ENCODE data around the gene TMEM229A.

DNA sequence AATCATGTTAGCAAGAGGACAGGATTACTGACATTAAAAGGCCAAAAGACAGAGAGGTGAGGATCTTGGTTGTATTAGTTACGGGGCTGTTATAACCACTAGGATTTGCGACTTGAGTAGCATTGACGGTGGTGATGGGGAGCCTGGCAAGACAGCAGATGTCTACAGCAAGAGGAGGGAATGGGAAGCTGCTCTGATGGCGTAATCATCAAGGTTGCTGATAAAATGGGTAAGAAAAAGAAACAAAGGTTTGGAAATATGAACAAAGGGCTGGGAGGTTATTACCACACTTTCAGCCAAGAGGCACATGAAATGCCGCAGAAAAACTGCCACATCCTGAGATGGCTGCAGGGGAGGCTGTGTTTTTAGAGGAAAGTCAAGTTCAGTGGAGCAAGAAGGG, 33.9 kb downstream of the TMEM229A start:
- TF ChIP-seq, protein P1, sequence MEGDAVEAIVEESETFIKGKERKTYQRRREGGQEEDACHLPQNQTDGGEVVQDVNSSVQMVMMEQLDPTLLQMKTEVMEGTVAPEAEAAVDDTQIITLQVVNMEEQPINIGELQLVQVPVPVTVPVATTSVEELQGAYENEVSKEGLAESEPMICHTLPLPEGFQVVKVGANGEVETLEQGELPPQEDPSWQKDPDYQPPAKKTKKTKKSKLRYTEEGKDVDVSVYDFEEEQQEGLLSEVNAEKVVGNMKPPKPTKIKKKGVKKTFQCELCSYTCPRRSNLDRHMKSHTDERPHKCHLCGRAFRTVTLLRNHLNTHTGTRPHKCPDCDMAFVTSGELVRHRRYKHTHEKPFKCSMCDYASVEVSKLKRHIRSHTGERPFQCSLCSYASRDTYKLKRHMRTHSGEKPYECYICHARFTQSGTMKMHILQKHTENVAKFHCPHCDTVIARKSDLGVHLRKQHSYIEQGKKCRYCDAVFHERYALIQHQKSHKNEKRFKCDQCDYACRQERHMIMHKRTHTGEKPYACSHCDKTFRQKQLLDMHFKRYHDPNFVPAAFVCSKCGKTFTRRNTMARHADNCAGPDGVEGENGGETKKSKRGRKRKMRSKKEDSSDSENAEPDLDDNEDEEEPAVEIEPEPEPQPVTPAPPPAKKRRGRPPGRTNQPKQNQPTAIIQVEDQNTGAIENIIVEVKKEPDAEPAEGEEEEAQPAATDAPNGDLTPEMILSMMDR (IDR thresholded peaks at IDR 0.05) = no peak
- TF ChIP-seq POLR2A (IDR thresholded peaks at IDR 0.05) = no peak

Measured in heart left ventricle (tissue), 13 donors.